ACC112 (cell line): Measurements from ENCODE around the gene CRTC3.
A peak's percentile ranks its signal among the peaks of the same experiment; 100 is the strongest.
"Not testable (repeated sequence)": the region's sequence is repeated elsewhere in the genome, so short reads cannot be mapped to it uniquely, and the experiment has no call there.

Experiments used
- H2AFZ ChIP-seq: fragments of 200-600 bp; sonication (generic); one replicate; pipeline ENCODE4 v1.6.0; 2017; ENCODE audit warnings: antibody characterized with exemption, low read length; ENCODE audit not compliant: unreplicated experiment
- H3K27ac ChIP-seq: fragments of 200-600 bp; sonication (generic); 2 replicates; pipeline ENCODE4 v1.5.1; 2014; ENCODE audit warnings: low read depth, mild to moderate bottlenecking, antibody characterized with exemption, low read length, moderate library complexity
- H3K27me3 ChIP-seq: fragments of 200-600 bp; sonication (generic); 2 replicates; pipeline ENCODE4 v1.6.1; 2014; ENCODE audit warnings: mild to moderate bottlenecking, antibody characterized with exemption, low read length, moderate library complexity, mixed read lengths; ENCODE audit not compliant: insufficient read depth
- H3K36me3 ChIP-seq: fragments of 200-600 bp; sonication (generic); 2 replicates; pipeline ENCODE4 v1.6.1; 2016; ENCODE audit warnings: mild to moderate bottlenecking, antibody characterized with exemption, low read length, moderate library complexity, mixed read lengths; ENCODE audit not compliant: insufficient read depth
- H3K4me1 ChIP-seq: fragments of 200-600 bp; sonication (generic); one replicate; pipeline ENCODE4 v1.6.1; 2016; ENCODE audit warnings: low read length, mixed read lengths; ENCODE audit not compliant: insufficient read depth, unreplicated experiment, control insufficient read depth
- H3K4me3 ChIP-seq: fragments of 200-600 bp; sonication (generic); 2 replicates; pipeline ENCODE4 v1.5.1; 2014; ENCODE audit warnings: mild to moderate bottlenecking, low read depth, low read length
- H3K79me2 ChIP-seq: fragments of 200-600 bp; sonication (generic); one replicate; pipeline ENCODE4 v1.6.0; 2016; ENCODE audit warnings: low read length; ENCODE audit not compliant: control insufficient read depth, unreplicated experiment, insufficient read depth

CRTC3 gene

GRCh38 chr15:90520365-90520764 lies 9.4 kb upstream of the CRTC3 start:
- peak overlapping the region; percentile 60 for H3K27ac ChIP-seq
- H3K36me3 ChIP-seq: no peaks in the 10 kb centered on the region
- peak overlapping the region; percentile 14 for H2AFZ ChIP-seq
- H3K4me1 ChIP-seq: peaks cover 3% of the 10 kb centered on the region
- H3K79me2 ChIP-seq: no peaks in the 10 kb centered on the region
- no peaks in the 10 kb centered on the region for H3K27me3 ChIP-seq
- H3K4me3 ChIP-seq: no peak overlapping the region

- Histone ChIP-seq H3K27me3 (no peaks in the 10 kb centered on the region), H2AFZ (no peak overlapping the region), H3K79me2 (no peaks in the 10 kb centered on the region), H3K4me3 (no peak overlapping the region), H3K27ac (no peak overlapping the region), H3K4me1 (peaks cover 3% of the 10 kb centered on the region), H3K36me3 (no peaks in the 10 kb centered on the region)
Observed at GRCh38 chr15:90523373-90523772, 6.3 kb upstream of the CRTC3 start.

- not testable (repeated sequence) for H3K79me2 ChIP-seq, H3K4me1 ChIP-seq, H2AFZ ChIP-seq, H3K4me3 ChIP-seq, H3K27me3 ChIP-seq, H3K27ac ChIP-seq, H3K36me3 ChIP-seq
Observed at GRCh38 chr15:90524018-90524803, 5.5 kb upstream of the CRTC3 start.

GRCh38 chr15:90529011-90529370 lies 732 bp upstream of the CRTC3 start:
- Histone ChIP-seq H3K36me3 (no peaks in the 10 kb centered on the region), H3K79me2 (peaks cover 36% of the 10 kb centered on the region), H3K27me3 (no peaks in the 10 kb centered on the region), H2AFZ (peak overlapping the region; percentile 97), H3K4me1 (peaks cover 4% of the 10 kb centered on the region), H3K27ac (no peak overlapping the region), H3K4me3 (peak overlapping the region; percentile 94)

GRCh38 chr15:90530250-90531051 lies 728 bp downstream of the CRTC3 start:
- no peaks in the 10 kb centered on the region for H3K36me3 ChIP-seq
- peak overlapping the region; percentile 94 for H3K4me3 ChIP-seq
- H3K27me3 ChIP-seq: no peaks in the 10 kb centered on the region
- H3K27ac ChIP-seq: peak overlapping the region; percentile 39; the same call in 1 of the 2 replicates
- H2AFZ ChIP-seq: peak overlapping the region; percentile 97
- H3K4me1 ChIP-seq: peaks cover 4% of the 10 kb centered on the region
- peaks cover 49% of the 10 kb centered on the region for H3K79me2 ChIP-seq

- H3K27ac ChIP-seq: no peak overlapping the region
- H2AFZ ChIP-seq: no peak overlapping the region
- peak overlapping the region; percentile 94 for H3K4me3 ChIP-seq
- peaks cover 4% of the 10 kb centered on the region for H3K4me1 ChIP-seq
- peaks cover 56% of the 10 kb centered on the region for H3K79me2 ChIP-seq
- H3K36me3 ChIP-seq: no peaks in the 10 kb centered on the region
- no peaks in the 10 kb centered on the region for H3K27me3 ChIP-seq
Observed at GRCh38 chr15:90531147-90531546, 1.4 kb downstream of the CRTC3 start.

- H3K27ac ChIP-seq: no peak overlapping the region
- H3K36me3 ChIP-seq: no peaks in the 10 kb centered on the region
- no peaks in the 10 kb centered on the region for H3K27me3 ChIP-seq
- peaks cover 66% of the 10 kb centered on the region for H3K79me2 ChIP-seq
- no peak overlapping the region for H2AFZ ChIP-seq
- H3K4me3 ChIP-seq: no peak overlapping the region
- peaks cover 4% of the 10 kb centered on the region for H3K4me1 ChIP-seq
Observed at GRCh38 chr15:90535254-90535653, 5.5 kb downstream of the CRTC3 start.

- Histone ChIP-seq H2AFZ (no peak overlapping the region), H3K36me3 (no peaks in the 10 kb centered on the region; the same call in 1 of the 2 replicates), H3K79me2 (peaks cover 32% of the 10 kb centered on the region), H3K4me1 (no peaks in the 10 kb centered on the region), H3K27ac (no peak overlapping the region), H3K27me3 (no peaks in the 10 kb centered on the region), H3K4me3 (no peak overlapping the region)
Observed at GRCh38 chr15:90539789-90540188, 10.1 kb downstream of the CRTC3 start.

- Histone ChIP-seq H3K36me3 (no peaks in the 10 kb centered on the region; the same call in 1 of the 2 replicates), H3K27ac (no peak overlapping the region)
Observed at GRCh38 chr15:90540768-90541167, 11.0 kb downstream of the CRTC3 start.

GRCh38 chr15:90545095-90545494 lies 15.4 kb downstream of the CRTC3 start:
- Histone ChIP-seq H3K79me2 (peaks cover 6% of the 10 kb centered on the region), H3K4me3 (no peak overlapping the region), H2AFZ (no peak overlapping the region), H3K27me3 (no peaks in the 10 kb centered on the region), H3K27ac (no peak overlapping the region), H3K36me3 (peaks cover 6% of the 10 kb centered on the region; the same call in 1 of the 2 replicates), H3K4me1 (no peaks in the 10 kb centered on the region)

More at GRCh38 chr15:90540768-90541167, 11.0 kb downstream of the CRTC3 start:
- Histone ChIP-seq H3K27me3 (no peaks in the 10 kb centered on the region), H2AFZ (no peak overlapping the region), H3K4me1 (no peaks in the 10 kb centered on the region), H3K4me3 (no peak overlapping the region), H3K79me2 (peaks cover 24% of the 10 kb centered on the region)
